Keratinocyte (primary cell): ENCODE data around the gene TMEM191B. TPM values are rescaled to one million over a fixed set of nuclear protein-coding genes. Genes with fewer than 3 reads are reported as not detected.
"Not testable (repeated sequence)": the region's sequence is repeated elsewhere in the genome, so short reads cannot be mapped to it uniquely, and the experiment has no call there.

Source experiments
- DNase-seq: peaks from one replicate; pipeline ENCODE4 v3.0.0-alpha.2; 2011; ENCODE audit warnings: low read depth, missing footprints, low spot score
- FAIRE-seq: peaks from 2 replicates; lab custom pipeline; 2011; peaks lifted over from hg19 to GRCh38; lab: Jason Lieb, UNC
- H2AFZ ChIP-seq: 2 replicates; pipeline ENCODE4 v1.6.0; 2012; ENCODE audit warnings: low read length, control low read depth, inconsistent platforms; ENCODE audit not compliant: control insufficient read depth
- H3K27ac ChIP-seq: 2 replicates; pipeline ENCODE4 v1.5.1; 2011; ENCODE audit warnings: low read length; ENCODE audit not compliant: control insufficient read depth, insufficient read depth
- H3K27me3 ChIP-seq: 3 replicates; pipeline ENCODE4 v1.6.0; 2011; ENCODE audit warnings: low read length; ENCODE audit not compliant: control insufficient read depth, insufficient read depth; ENCODE audit errors: extremely low read depth
- H3K36me3 ChIP-seq, 2 experiments: 2 replicates in 1 of 2; 3 replicates in 1 of 2; pipeline ENCODE4 v1.5.1; 2011; ENCODE audit warnings: low read length in 2 of 2, mild to moderate bottlenecking in 1 of 2; ENCODE audit not compliant: control insufficient read depth in 2 of 2, insufficient read depth in 2 of 2; ENCODE audit errors: extremely low read depth in 1 of 2
- H3K4me1 ChIP-seq: 3 replicates; pipeline ENCODE4 v1.5.1; 2011; ENCODE audit warnings: low read length; ENCODE audit not compliant: control insufficient read depth, insufficient read depth; ENCODE audit errors: extremely low read depth
- H3K4me2 ChIP-seq: 3 replicates; pipeline ENCODE4 v1.6.0; 2011; ENCODE audit warnings: low read depth, low read length; ENCODE audit not compliant: control insufficient read depth, insufficient read depth; ENCODE audit errors: extremely low read depth
- H3K4me3 ChIP-seq, 3 experiments: fragments of 200-600 bp in 1 of 3; sonication (generic) in 1 of 3; 2 replicates in 2 of 3; 3 replicates in 1 of 3; pipeline ENCODE4 v1.5.1; 2011 to 2016; ENCODE audit warnings: low read length in 3 of 3, mild to moderate bottlenecking in 3 of 3, control low read depth in 2 of 3, inconsistent platforms in 1 of 3, low read depth in 1 of 3, mixed read lengths in 1 of 3, mixed run types in 1 of 3, moderate library complexity in 1 of 3; ENCODE audit not compliant: control insufficient read depth in 2 of 3, insufficient read depth in 2 of 3; ENCODE audit errors: extremely low read depth in 1 of 3
- H3K79me2 ChIP-seq: 2 replicates; pipeline ENCODE4 v1.6.0; 2012; ENCODE audit warnings: low read length; ENCODE audit not compliant: control insufficient read depth, insufficient read depth
- H3K9ac ChIP-seq: 3 replicates; pipeline ENCODE4 v1.6.0; 2011; ENCODE audit warnings: low read length; ENCODE audit not compliant: control insufficient read depth, insufficient read depth; ENCODE audit errors: extremely low read depth
- H3K9me1 ChIP-seq: 3 replicates; pipeline ENCODE4 v1.6.0; 2011; ENCODE audit warnings: low read length; ENCODE audit not compliant: control insufficient read depth, insufficient read depth; ENCODE audit errors: extremely low read depth
- H3K9me3 ChIP-seq: 2 replicates; pipeline ENCODE4 v1.5.1; 2012; ENCODE audit warnings: low read depth, low read length; ENCODE audit not compliant: control insufficient read depth
- H4K20me1 ChIP-seq: 3 replicates; pipeline ENCODE4 v1.6.0; 2011; ENCODE audit warnings: low read length; ENCODE audit not compliant: control insufficient read depth, insufficient read depth; ENCODE audit errors: extremely low read depth
- dilution Hi-C: fragments of 300-500 bp; cut with MboI; formaldehyde crosslinking; loops from one replicate; pipeline ENCODE4 v1.7.0; 2020; ENCODE audit warnings: low sequenced_read_pairs; ENCODE audit not compliant: extremely low pct_ligation_motif_present
- polyA minus RNA-seq, 3 experiments: library from RNA; depleted of rRNA, polyadenylated mRNA; stranded (reverse); fragments of >200 nt; gene quantifications; 1 replicate in 1 of 3; 2 replicates in 1 of 3; 3 replicates in 1 of 3; pipeline ENCODE4 v1.2.3, GENCODE V29; 2011
- polyA plus RNA-seq, 5 experiments: library from polyadenylated mRNA; depleted of rRNA in 3 of 5; stranded (reverse) in 3 of 5; stranded (forward) in 1 of 5; unstranded in 1 of 5; fragments of >200 nt; gene quantifications; 1 replicate in 1 of 5; 2 replicates in 3 of 5; 3 replicates in 1 of 5; pipeline versions ENCODE4 v1.2.1 to v1.2.3, GENCODE V29; 2011 to 2012; ENCODE audit warnings: missing spikeins in 2 of 5, low read depth in 1 of 5, low replicate concordance in 1 of 5

Gene TMEM191B
- polyA plus RNA-seq (0.23 to 0.95 TPM (median 0.45 TPM) in 3 replicates), polyA minus RNA-seq (not detected in 3 replicates)
- not detected for polyA plus RNA-seq (2011; ENCODE audit: low read depth)
- 0.64 TPM in 1 of 2 replicates, not detected in the other for polyA plus RNA-seq (2011; cell fraction: cytosol; rRNA removed)
- polyA plus RNA-seq (2011; cell fraction: nucleus; rRNA removed) = 1.1 and 1.5 TPM in 2 replicates
- 0.32 and 0.41 TPM in 2 replicates for polyA plus RNA-seq (2012; ENCODE audit: low replicate concordance)
- polyA minus RNA-seq (2011; cell fraction: cytosol; rRNA and poly(A)+ RNA removed) = not detected
- polyA minus RNA-seq (2011; cell fraction: nucleus; rRNA and poly(A)+ RNA removed) = not detected in 2 replicates

GRCh38 chr22:18527752-18528596 lies at the start of gene TMEM191B:
TMEM191B (plus strand) TSS chr22:18527802; CDS start chr22:18527981, 179 bp downstream.
- H3K36me3 ChIP-seq, H3K9me1 ChIP-seq, H2AFZ ChIP-seq, H3K4me3 ChIP-seq, H3K4me1 ChIP-seq, H3K4me2 ChIP-seq, H3K27ac ChIP-seq, H3K79me2 ChIP-seq, dilution Hi-C loops, DNase-seq, H3K9me3 ChIP-seq, H4K20me1 ChIP-seq, H3K9ac ChIP-seq, FAIRE-seq, H3K27me3 ChIP-seq: not testable (repeated sequence)

GRCh38 chr22:18496227-18496626 lies 31.4 kb upstream of the TMEM191B start:
- H3K27me3 ChIP-seq, FAIRE-seq, dilution Hi-C loops: not testable (repeated sequence)

GRCh38 chr22:18511327-18511726 lies 16.3 kb upstream of the TMEM191B start:
- H2AFZ ChIP-seq, H3K4me3 ChIP-seq, H3K9me3 ChIP-seq, H3K9ac ChIP-seq, FAIRE-seq, DNase-seq, H3K36me3 ChIP-seq, dilution Hi-C loops, H3K9me1 ChIP-seq, H3K27ac ChIP-seq, H3K27me3 ChIP-seq, H3K4me1 ChIP-seq, H3K4me2 ChIP-seq, H3K79me2 ChIP-seq, H4K20me1 ChIP-seq: not testable (repeated sequence)

More at GRCh38 chr22:18496227-18496626, 31.4 kb upstream of the TMEM191B start:
- not testable (repeated sequence) for H3K79me2 ChIP-seq, H2AFZ ChIP-seq, H3K27ac ChIP-seq, H3K9me3 ChIP-seq, H4K20me1 ChIP-seq, H3K4me2 ChIP-seq, H3K9ac ChIP-seq, H3K36me3 ChIP-seq, DNase-seq, H3K4me3 ChIP-seq, H3K9me1 ChIP-seq, H3K4me1 ChIP-seq

GRCh38 chr22:18512378-18512777 lies 15.2 kb upstream of the TMEM191B start:
- H2AFZ ChIP-seq, H3K27ac ChIP-seq, FAIRE-seq, DNase-seq, H3K36me3 ChIP-seq, H4K20me1 ChIP-seq, H3K4me1 ChIP-seq, H3K9me3 ChIP-seq, H3K4me3 ChIP-seq, H3K4me2 ChIP-seq, dilution Hi-C loops, H3K9ac ChIP-seq, H3K27me3 ChIP-seq, H3K9me1 ChIP-seq, H3K79me2 ChIP-seq: not testable (repeated sequence)
